LNCaP clone FGC (cell line): Measurements from ENCODE around the gene PDIA5.

Experiments
- DNase-seq: peaks from one replicate; pipeline ENCODE4 v3.0.0-alpha.2; 2011; ENCODE audit warnings: low read depth
- H3K4me3 ChIP-seq: 2 replicates; pipeline ENCODE4 v1.5.1; 2011; ENCODE audit warnings: mild to moderate bottlenecking, low read depth, low read length, control low read depth
- CTCF ChIP-seq: IDR thresholded peaks from 2 replicates; pipeline ENCODE4 v1.5.1; 2012; ENCODE audit warnings: mild to moderate bottlenecking; ENCODE audit not compliant: control insufficient read depth, insufficient read depth; ENCODE audit errors: extremely low read depth

PDIA5 gene

DNA sequence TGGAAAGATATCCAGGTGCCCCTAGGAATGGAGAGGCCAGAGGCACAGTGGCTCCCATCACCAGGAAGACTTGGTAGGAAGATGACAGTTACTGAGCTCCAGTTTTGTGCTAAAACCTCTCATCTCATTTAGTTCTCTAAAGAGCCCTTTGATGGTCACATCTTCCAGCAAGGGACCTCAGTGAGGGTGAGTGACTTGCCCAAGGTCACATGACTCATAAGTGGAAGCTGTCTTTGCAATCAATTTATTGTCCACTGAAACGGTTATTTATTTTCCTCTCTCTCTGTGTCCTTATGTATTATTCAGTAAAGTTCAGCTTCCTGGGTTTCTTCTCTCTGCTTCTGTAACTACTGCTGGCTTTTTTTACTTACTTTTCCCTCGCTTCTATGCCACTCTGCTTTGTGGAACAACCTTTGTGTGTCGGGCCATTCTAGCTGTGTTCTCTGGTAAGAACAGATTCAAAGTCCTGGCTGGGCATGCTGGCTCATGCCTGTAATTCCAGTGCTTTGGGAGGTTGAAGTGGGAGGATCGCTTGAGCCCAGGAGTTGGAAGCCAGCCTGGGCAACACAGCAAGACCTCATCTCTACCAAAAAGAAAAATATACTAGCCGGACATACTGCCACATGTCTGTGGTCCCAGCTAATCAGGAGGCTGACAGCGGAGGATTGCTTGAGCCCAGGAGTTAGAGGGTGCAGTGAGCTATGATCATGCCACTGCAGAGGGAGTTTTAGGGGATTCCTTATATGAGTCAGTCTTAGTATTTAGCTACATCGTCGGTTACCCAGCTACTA is 55.9 kb downstream of the PDIA5 start:
- DNase-seq, result no peak
- TF ChIP-seq CTCF, result no peak
- no peak overlapping the region for H3K4me3 ChIP-seq

DNA sequence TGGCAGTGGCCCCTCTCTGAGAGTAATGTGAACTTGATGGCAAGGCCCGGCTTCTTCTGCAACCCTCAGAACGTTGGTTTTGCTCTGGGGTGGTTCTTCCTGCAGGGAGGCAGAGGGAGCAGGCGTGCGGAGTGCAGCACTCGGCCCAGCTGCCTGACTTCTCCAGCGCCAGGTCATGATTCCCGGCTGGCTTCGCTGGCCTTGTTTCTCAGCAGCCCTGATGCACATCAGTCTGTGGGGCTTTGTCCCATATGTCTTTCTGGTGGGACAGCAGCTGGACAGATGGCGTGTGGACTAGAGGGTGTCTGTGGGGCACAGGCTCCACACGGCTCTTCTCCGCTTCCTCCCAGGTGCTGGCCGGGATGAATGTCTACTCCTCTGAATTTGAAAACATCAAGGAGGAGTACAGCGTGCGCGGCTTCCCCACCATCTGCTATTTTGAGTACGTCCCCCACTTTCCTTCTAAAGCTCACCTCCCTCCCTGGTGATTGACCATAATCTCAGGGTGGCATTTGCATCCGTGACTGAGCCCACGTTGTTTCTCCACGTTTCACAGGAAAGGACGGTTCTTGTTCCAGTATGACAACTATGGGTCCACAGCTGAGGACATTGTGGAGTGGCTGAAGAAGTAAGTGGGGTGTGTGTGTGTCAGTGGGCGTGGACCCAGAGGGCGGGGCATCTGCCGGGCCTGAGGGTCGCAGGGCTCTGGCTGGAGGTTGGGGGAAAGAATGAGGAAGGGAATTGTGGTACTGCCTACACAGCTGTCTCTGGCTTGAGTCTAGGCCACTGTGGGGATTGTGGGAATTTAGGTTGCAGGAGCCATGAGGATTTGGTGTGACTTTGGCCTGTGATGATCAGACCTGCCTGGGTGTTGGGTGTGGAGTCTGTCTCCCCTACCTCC is 57.1 kb downstream of the PDIA5 start:
- H3K4me3 ChIP-seq, result no peak overlapping the region
- no peak for DNase-seq
- no peak for TF ChIP-seq CTCF

DNA sequence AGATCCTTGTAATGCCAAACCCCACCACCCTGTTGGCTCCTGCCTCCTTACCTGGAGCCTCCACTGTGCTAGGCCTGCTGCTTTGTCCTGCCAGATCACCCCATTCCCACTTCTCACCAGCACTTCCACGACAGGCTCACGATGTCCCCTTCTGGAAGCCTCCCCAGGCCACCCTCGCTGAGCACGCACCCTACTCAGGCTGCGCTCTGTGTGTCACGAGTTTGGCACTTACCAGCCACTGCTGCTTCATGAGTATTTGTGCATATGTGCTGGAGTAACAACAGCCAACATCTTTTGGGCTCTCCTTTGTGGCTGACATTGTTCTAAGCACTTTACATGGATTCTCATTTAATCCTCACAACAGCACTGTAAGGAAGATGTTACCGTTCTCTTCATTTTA is 58.1 kb downstream of the PDIA5 start:
- no peak overlapping the region for H3K4me3 ChIP-seq
- DNase-seq, result no peak
- no peak for TF ChIP-seq CTCF

DNA sequence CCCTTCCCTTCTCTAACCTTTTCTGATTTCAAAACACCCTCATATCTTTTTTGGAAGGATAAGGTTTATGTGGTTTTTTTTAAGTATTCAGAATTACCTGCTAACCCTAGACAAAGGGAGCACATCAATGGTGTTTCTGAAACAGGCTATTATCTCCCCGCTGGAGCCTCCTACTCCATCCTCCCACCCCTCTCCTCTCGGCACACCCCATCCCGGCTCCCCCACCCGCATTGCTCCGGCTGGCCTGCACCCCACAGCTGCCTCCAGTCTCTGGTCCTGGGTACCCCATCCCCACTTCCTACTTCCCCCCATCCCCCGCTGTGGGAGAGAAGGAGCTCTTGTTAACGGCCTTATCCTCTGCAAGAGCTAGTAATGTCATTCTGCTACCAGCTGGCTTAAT is 59.2 kb downstream of the PDIA5 start:
- no peak for TF ChIP-seq CTCF
- no peak overlapping the region for H3K4me3 ChIP-seq
- no peak for DNase-seq

DNA sequence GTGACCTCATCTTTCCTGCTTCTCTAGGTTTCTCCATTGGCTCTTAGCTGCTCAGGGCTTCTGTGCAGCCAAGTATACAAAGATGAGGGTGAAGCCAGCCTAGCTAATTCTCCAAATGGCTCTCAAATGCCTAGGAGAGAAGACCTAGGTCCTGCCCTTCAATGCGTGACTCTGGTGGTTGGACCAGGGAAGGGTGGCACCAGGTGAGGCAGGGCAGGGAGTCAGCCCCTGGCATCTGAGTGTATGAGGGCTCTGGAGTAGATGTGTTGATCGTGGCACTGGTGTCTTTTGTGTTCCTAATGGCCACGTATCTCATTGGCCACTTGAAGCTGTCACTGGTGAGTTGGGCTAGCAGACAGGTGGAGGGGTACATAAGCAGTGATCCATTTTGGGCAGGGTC is 59.8 kb downstream of the PDIA5 start:
- DNase-seq, result no peak
- TF ChIP-seq CTCF, result no peak
- H3K4me3 ChIP-seq, result no peak overlapping the region

DNA sequence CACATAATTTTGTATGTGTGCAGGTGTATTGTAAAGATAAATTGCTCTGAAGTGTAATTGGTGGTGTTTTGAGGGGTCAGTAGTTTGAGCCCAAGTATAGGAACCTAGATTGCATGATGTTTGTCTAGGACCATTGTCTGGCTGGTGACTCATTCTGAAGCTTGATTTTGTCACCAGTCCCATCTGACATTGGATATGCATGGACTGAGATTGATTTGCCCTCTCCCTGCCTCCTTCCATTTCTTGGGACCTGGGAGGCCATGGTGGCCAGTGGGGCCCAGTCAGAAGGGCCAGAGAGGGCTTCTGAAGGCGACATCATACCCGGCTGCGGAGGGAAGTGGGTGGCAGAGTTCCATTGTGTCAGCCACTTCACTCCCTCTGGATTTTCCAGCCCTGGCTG is 62.3 kb downstream of the PDIA5 start:
- DNase-seq, result no peak
- no peak for TF ChIP-seq CTCF
- no peak overlapping the region for H3K4me3 ChIP-seq
